Keratinocyte (primary cell): ENCODE results near the gene RALGPS1. TPM values are rescaled to one million over a fixed set of nuclear protein-coding genes. Genes with fewer than 3 reads are reported as not detected.

Source experiments
- DNase-seq: peaks from one replicate; pipeline ENCODE4 v3.0.0-alpha.2; 2011; ENCODE audit warnings: low read depth, missing footprints, low spot score
- FAIRE-seq: peaks from 2 replicates; lab custom pipeline; 2011; peaks lifted over from hg19 to GRCh38; lab: Jason Lieb, UNC
- H2AFZ ChIP-seq: 2 replicates; pipeline ENCODE4 v1.6.0; 2012; ENCODE audit warnings: low read length, control low read depth, inconsistent platforms; ENCODE audit not compliant: control insufficient read depth
- H3K27ac ChIP-seq: 2 replicates; pipeline ENCODE4 v1.5.1; 2011; ENCODE audit warnings: low read length; ENCODE audit not compliant: control insufficient read depth, insufficient read depth
- H3K27me3 ChIP-seq: 3 replicates; pipeline ENCODE4 v1.6.0; 2011; ENCODE audit warnings: low read length; ENCODE audit not compliant: control insufficient read depth, insufficient read depth; ENCODE audit errors: extremely low read depth
- H3K36me3 ChIP-seq, 2 experiments: 2 replicates in 1 of 2; 3 replicates in 1 of 2; pipeline ENCODE4 v1.5.1; 2011; ENCODE audit warnings: low read length in 2 of 2, mild to moderate bottlenecking in 1 of 2; ENCODE audit not compliant: control insufficient read depth in 2 of 2, insufficient read depth in 2 of 2; ENCODE audit errors: extremely low read depth in 1 of 2
- H3K4me1 ChIP-seq: 3 replicates; pipeline ENCODE4 v1.5.1; 2011; ENCODE audit warnings: low read length; ENCODE audit not compliant: control insufficient read depth, insufficient read depth; ENCODE audit errors: extremely low read depth
- H3K4me2 ChIP-seq: 3 replicates; pipeline ENCODE4 v1.6.0; 2011; ENCODE audit warnings: low read depth, low read length; ENCODE audit not compliant: control insufficient read depth, insufficient read depth; ENCODE audit errors: extremely low read depth
- H3K4me3 ChIP-seq, 3 experiments: fragments of 200-600 bp in 1 of 3; sonication (generic) in 1 of 3; 2 replicates in 2 of 3; 3 replicates in 1 of 3; pipeline ENCODE4 v1.5.1; 2011 to 2016; ENCODE audit warnings: low read length in 3 of 3, mild to moderate bottlenecking in 3 of 3, control low read depth in 2 of 3, inconsistent platforms in 1 of 3, low read depth in 1 of 3, mixed read lengths in 1 of 3, mixed run types in 1 of 3, moderate library complexity in 1 of 3; ENCODE audit not compliant: control insufficient read depth in 2 of 3, insufficient read depth in 2 of 3; ENCODE audit errors: extremely low read depth in 1 of 3
- H3K79me2 ChIP-seq: 2 replicates; pipeline ENCODE4 v1.6.0; 2012; ENCODE audit warnings: low read length; ENCODE audit not compliant: control insufficient read depth, insufficient read depth
- H3K9ac ChIP-seq: 3 replicates; pipeline ENCODE4 v1.6.0; 2011; ENCODE audit warnings: low read length; ENCODE audit not compliant: control insufficient read depth, insufficient read depth; ENCODE audit errors: extremely low read depth
- H3K9me1 ChIP-seq: 3 replicates; pipeline ENCODE4 v1.6.0; 2011; ENCODE audit warnings: low read length; ENCODE audit not compliant: control insufficient read depth, insufficient read depth; ENCODE audit errors: extremely low read depth
- H3K9me3 ChIP-seq: 2 replicates; pipeline ENCODE4 v1.5.1; 2012; ENCODE audit warnings: low read depth, low read length; ENCODE audit not compliant: control insufficient read depth
- H4K20me1 ChIP-seq: 3 replicates; pipeline ENCODE4 v1.6.0; 2011; ENCODE audit warnings: low read length; ENCODE audit not compliant: control insufficient read depth, insufficient read depth; ENCODE audit errors: extremely low read depth
- EZH2 ChIP-seq: IDR thresholded peaks from one replicate; pipeline ENCODE4 v1.6.1; 2012; ENCODE audit warnings: inconsistent platforms, mild to moderate bottlenecking, low read length, moderate library complexity
- dilution Hi-C: fragments of 300-500 bp; cut with MboI; formaldehyde crosslinking; loops from one replicate; pipeline ENCODE4 v1.7.0; 2020; ENCODE audit warnings: low sequenced_read_pairs; ENCODE audit not compliant: extremely low pct_ligation_motif_present
- polyA plus RNA-seq, 5 experiments: library from polyadenylated mRNA; depleted of rRNA in 3 of 5; stranded (reverse) in 3 of 5; stranded (forward) in 1 of 5; unstranded in 1 of 5; fragments of >200 nt; gene quantifications; 1 replicate in 1 of 5; 2 replicates in 3 of 5; 3 replicates in 1 of 5; pipeline versions ENCODE4 v1.2.1 to v1.2.3, GENCODE V29; 2011 to 2012; ENCODE audit warnings: missing spikeins in 2 of 5, low read depth in 1 of 5, low replicate concordance in 1 of 5
- TF ChIP-seq, protein P1 (sequence below), 3 experiments: IDR thresholded peaks in 1 of 3; conservative IDR thresholded peaks in 1 of 3; optimal IDR thresholded peaks in 1 of 3; 2 replicates in 2 of 3; 3 replicates in 1 of 3; pipeline versions ENCODE3 to v1.5.1; 2011; ENCODE audit warnings: low read length in 3 of 3, mild to moderate bottlenecking in 3 of 3, moderate library complexity in 2 of 3, control low read depth in 1 of 3, inconsistent platforms in 1 of 3; ENCODE audit not compliant: insufficient read depth in 2 of 3; ENCODE audit errors: extremely low read depth in 1 of 3

The RALGPS1 gene
- polyA plus RNA-seq, 1 donor (not counting 4 experiments of a cell fraction or from before 2014, with no cell fraction given): 0.56 TPM

DNA sequence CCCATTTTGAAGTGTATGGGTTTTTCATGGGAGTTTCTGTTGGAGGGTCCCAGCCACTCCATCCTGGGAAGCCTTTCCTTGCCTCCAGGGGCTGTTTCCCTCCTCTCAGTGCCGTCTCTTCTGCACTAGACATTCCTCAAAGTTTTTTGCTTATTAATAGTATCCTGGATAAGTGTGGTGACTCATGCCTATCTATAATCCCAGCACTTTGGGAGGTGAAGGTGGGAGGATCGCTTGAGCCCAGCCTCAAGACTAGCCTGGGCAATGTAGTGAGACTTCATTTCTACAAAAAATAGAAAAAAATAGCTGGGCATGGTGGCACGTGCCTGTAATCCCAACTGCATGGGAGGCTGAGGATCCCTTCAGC is 43.1 kb downstream of the RALGPS1 start:
- peak; percentile 95 for FAIRE-seq
- Histone ChIP-seq H3K27me3 (no peaks in the 10 kb centered on the region), H4K20me1 (no peaks in the 10 kb centered on the region), H3K4me2 (peak overlapping the region; percentile 72), H3K27ac (peak overlapping the region; percentile 72), H3K36me3 (no peaks in the 10 kb centered on the region), H3K9me1 (no peaks in the 10 kb centered on the region), H3K79me2 (no peaks in the 10 kb centered on the region), H3K9ac (peak overlapping the region; percentile 39), H2AFZ (peak overlapping the region; percentile 32), H3K4me3 (no peak overlapping the region), H3K9me3 (no peaks in the 10 kb centered on the region), H3K4me1 (peaks cover 19% of the 10 kb centered on the region)
- no peak for DNase-seq
- dilution Hi-C loops: no loop called here
- TF ChIP-seq, protein P1, sequence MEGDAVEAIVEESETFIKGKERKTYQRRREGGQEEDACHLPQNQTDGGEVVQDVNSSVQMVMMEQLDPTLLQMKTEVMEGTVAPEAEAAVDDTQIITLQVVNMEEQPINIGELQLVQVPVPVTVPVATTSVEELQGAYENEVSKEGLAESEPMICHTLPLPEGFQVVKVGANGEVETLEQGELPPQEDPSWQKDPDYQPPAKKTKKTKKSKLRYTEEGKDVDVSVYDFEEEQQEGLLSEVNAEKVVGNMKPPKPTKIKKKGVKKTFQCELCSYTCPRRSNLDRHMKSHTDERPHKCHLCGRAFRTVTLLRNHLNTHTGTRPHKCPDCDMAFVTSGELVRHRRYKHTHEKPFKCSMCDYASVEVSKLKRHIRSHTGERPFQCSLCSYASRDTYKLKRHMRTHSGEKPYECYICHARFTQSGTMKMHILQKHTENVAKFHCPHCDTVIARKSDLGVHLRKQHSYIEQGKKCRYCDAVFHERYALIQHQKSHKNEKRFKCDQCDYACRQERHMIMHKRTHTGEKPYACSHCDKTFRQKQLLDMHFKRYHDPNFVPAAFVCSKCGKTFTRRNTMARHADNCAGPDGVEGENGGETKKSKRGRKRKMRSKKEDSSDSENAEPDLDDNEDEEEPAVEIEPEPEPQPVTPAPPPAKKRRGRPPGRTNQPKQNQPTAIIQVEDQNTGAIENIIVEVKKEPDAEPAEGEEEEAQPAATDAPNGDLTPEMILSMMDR (optimal IDR thresholded peaks at IDR 0.05 in 1 of 3, IDR thresholded peaks at IDR 0.05 in 1 of 3, conservative IDR thresholded peaks at IDR 0.05 in 1 of 3; ENCODE audit: extremely low read depth in 1 of 3, insufficient read depth in 2 of 3, low read length in 3 of 3): no peak
- no peak for TF ChIP-seq EZH2

DNA sequence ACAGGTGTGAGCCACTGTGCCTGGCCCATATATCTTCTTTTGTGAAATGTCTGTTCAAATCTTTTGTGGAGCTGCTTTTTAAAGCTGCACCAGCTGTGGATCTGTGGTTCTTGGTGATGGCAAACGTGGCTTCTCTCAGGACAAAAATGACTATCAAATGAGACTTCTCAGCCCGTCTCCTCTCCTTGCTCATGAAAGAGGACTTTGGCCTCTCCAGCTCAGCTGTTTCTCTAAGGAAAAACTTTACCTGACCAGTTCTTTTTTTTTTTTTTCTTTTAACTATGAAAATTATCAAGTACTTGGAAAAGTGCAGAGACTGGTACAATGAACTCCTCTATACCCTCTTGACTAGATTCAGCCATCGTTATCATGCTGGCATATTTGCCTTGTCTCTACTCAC is 44.8 kb downstream of the RALGPS1 start:
- H3K9ac ChIP-seq: no peak overlapping the region
- no peak overlapping the region for H2AFZ ChIP-seq
- H3K4me1 ChIP-seq: peaks cover 19% of the 10 kb centered on the region
- no peak for TF ChIP-seq EZH2
- TF ChIP-seq, protein P1 (optimal IDR thresholded peaks at IDR 0.05 in 1 of 3, IDR thresholded peaks at IDR 0.05 in 1 of 3, conservative IDR thresholded peaks at IDR 0.05 in 1 of 3; ENCODE audit: extremely low read depth in 1 of 3, insufficient read depth in 2 of 3, low read length in 3 of 3): no peak
- no peak overlapping the region for H3K4me3 ChIP-seq
- H3K9me3 ChIP-seq: no peaks in the 10 kb centered on the region
- no peaks in the 10 kb centered on the region for H3K36me3 ChIP-seq
- no peaks in the 10 kb centered on the region for H4K20me1 ChIP-seq
- no peak for DNase-seq
- no peaks in the 10 kb centered on the region for H3K9me1 ChIP-seq
- H3K27me3 ChIP-seq: no peaks in the 10 kb centered on the region
- no peak for FAIRE-seq
- no peak overlapping the region for H3K27ac ChIP-seq
- dilution Hi-C loops: no loop called here
- no peaks in the 10 kb centered on the region for H3K79me2 ChIP-seq
- no peak overlapping the region for H3K4me2 ChIP-seq
